ENCODE data around the gene PPP1R10.

PPP1R10 gene

GRCh38 chr6:30570263-30570662, 46.8 kb downstream of the PPP1R10 start:
- peak overlapping the region; percentile 91 for H3K4me3 ChIP-seq (ENCODE audit: low read length)
- TF ChIP-seq CTCF (IDR thresholded peaks at IDR 0.05; ENCODE audit: insufficient read depth, low read depth, low read length, missing control alignments), result no peak
- no peak for DNase-seq (ENCODE audit: low read depth)

GRCh38 chr6:30568245-30568644, 48.8 kb downstream of the PPP1R10 start:
- TF ChIP-seq CTCF (IDR thresholded peaks at IDR 0.05; ENCODE audit: insufficient read depth, low read depth, low read length, missing control alignments), result no peak
- DNase-seq (ENCODE audit: low read depth), result peak; percentile 36
- no peak overlapping the region for H3K4me3 ChIP-seq (ENCODE audit: low read length)

DNA sequence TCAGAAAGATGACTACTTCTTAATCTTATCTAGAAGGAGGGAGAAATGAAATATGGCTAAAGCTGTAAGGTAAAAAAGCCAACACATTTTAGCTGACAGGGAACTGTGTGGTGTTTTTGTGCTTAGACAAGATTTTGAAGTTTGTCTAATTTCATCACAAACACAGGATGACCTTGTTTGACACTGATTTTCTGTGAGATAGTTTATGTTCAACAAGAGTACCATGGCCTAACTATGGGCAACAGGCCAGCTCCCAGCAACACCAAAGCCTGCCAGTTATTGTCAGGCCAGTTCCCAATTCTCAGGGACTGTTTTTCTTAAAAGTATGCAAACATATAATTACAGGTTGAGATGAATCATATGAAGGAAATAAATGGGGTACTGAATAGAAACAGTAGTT, 51.3 kb downstream of the PPP1R10 start:
- TF ChIP-seq CTCF (IDR thresholded peaks at IDR 0.05; ENCODE audit: insufficient read depth, low read depth, low read length, missing control alignments), result no peak
- DNase-seq (ENCODE audit: low read depth), result no peak
- H3K4me3 ChIP-seq (ENCODE audit: low read length), result no peak overlapping the region

DNA sequence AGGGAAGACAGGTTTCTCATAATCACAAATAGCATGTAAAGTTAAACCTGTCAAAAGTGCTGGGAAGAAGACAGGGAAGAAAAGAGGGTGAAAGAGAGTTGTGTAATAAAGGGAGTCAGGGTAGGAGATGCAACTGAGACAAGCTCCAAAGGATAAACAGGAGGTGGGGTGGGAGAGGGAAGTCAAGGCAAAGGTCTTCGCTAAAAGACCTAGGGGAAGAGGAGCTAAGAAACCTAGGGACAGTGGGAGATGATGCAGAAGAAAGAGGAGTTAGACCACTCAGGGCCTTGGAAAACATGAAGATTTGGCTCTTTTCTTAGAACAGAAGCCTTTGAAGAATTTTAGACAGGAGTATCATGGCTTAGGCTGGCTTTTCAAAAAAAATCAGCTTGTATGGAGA, 52.9 kb downstream of the PPP1R10 start:
- TF ChIP-seq CTCF (IDR thresholded peaks at IDR 0.05; ENCODE audit: insufficient read depth, low read depth, low read length, missing control alignments), result no peak
- DNase-seq (ENCODE audit: low read depth), result no peak
- H3K4me3 ChIP-seq (ENCODE audit: low read length), result no peak overlapping the region

DNA sequence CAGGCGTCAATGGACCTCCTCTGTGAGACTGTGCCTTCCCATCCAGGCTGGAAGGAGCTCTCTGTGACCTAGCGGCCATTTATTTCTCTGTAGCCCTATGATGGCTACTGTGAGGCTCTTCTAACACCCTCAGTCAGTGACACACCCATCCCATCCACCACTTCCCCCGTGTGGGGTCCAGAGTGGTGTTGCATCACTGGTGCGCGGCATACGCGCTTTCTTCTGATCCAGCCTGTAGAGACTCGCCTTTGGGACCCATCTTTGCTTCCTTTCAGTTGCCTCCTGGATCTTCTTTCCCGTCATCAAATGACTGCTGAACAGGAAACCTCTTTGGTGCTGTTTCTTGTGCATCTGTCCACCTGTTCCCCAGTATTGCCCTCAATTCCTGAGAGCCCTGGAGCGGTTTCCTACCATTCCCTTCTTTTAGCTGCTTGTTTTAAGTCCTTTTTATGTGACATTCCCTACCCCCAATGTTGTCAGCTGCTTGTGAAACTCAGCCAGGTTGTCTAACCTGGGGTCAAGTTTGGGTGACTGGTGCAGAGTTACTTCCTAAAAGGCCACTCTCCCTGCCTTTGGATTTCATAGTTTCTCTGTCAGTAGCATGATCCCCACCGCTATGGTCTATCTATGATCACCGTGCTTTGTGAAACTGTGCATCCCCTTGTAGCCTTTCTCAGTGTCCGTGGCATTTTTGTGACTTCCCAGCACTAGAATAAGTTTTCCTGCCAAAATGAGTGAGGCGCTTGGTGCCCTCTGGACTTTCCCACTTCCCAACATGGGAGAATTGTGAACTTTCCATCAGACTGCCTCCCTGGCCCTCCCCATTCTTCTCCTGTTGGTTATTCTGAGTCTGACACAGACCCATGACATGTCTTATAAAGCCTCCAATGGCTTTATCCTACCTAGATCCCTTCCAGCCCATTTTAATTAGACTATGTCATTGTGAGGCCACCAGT, 54.3 kb downstream of the PPP1R10 start:
- H3K4me3 ChIP-seq (ENCODE audit: low read length), result no peak overlapping the region
- DNase-seq (ENCODE audit: low read depth), result no peak
- TF ChIP-seq CTCF (IDR thresholded peaks at IDR 0.05; ENCODE audit: insufficient read depth, low read depth, low read length, missing control alignments), result no peak

GRCh38 chr6:30560930-30561329, 56.1 kb downstream of the PPP1R10 start:
- no peak overlapping the region for H3K4me3 ChIP-seq (ENCODE audit: low read length)
- DNase-seq (ENCODE audit: low read depth), result no peak
- no peak for TF ChIP-seq CTCF (IDR thresholded peaks at IDR 0.05; ENCODE audit: insufficient read depth, low read depth, low read length, missing control alignments)

DNA sequence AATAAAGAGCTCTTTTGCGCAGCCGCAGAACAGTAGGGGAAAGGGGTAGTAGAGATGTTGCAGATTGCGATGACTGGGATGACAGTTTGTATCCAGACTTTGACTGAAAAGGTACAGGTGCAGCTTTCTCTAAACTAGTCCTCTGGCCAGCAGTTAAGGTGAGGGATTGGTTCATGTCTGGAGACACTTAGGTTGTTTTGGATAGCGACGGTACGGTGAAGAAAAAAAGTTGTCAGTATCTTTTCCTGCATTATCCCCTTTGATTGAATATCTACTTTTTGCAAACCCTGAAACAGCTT, 59.4 kb downstream of the PPP1R10 start:
- peak overlapping the region; percentile 98 for H3K4me3 ChIP-seq (ENCODE audit: low read length)
- no peak for DNase-seq (ENCODE audit: low read depth)
- no peak for TF ChIP-seq CTCF (IDR thresholded peaks at IDR 0.05; ENCODE audit: insufficient read depth, low read depth, low read length, missing control alignments)

Data from epithelial cell of esophagus (primary cell).